GM19099 (cell line): Measurements from ENCODE around the gene LRRC30.

ENCODE experiments used
- POLR2A ChIP-seq: IDR thresholded peaks from 3 replicates; pipeline ENCODE4 v1.6.1; 2011; ENCODE audit warnings: low read depth; ENCODE audit not compliant: insufficient read length; ENCODE audit errors: extremely low read depth

LRRC30 gene

GRCh38 chr18:7233134-7233810 is 2.4 kb downstream of the LRRC30 start:
- no peak for TF ChIP-seq POLR2A

GRCh38 chr18:7234091-7234490 is 3.2 kb downstream of the LRRC30 start:
- no peak for TF ChIP-seq POLR2A

- no peak for TF ChIP-seq POLR2A
These were observed 4.1 kb downstream of the LRRC30 start for GRCh38 chr18:7234956-7235355.

GRCh38 chr18:7236072-7236471 is 5.2 kb downstream of the LRRC30 start:
- TF ChIP-seq POLR2A: no peak

- TF ChIP-seq POLR2A: no peak
These were observed 6.0 kb downstream of the LRRC30 start for GRCh38 chr18:7236933-7237332.

GRCh38 chr18:7237673-7238272 is 6.9 kb downstream of the LRRC30 start:
- TF ChIP-seq POLR2A: no peak

GRCh38 chr18:7242926-7243325 is 12.0 kb downstream of the LRRC30 start:
- TF ChIP-seq POLR2A: no peak

- no peak for TF ChIP-seq POLR2A
These were observed 18.0 kb downstream of the LRRC30 start for GRCh38 chr18:7248877-7249276.

GRCh38 chr18:7254163-7254562 is 23.3 kb downstream of the LRRC30 start:
- TF ChIP-seq POLR2A: no peak

- TF ChIP-seq POLR2A: no peak
These were observed 24.2 kb downstream of the LRRC30 start for GRCh38 chr18:7255054-7255453.

GRCh38 chr18:7255643-7256042 is 24.8 kb downstream of the LRRC30 start:
- no peak for TF ChIP-seq POLR2A

GRCh38 chr18:7256618-7257425 is 25.9 kb downstream of the LRRC30 start:
- no peak for TF ChIP-seq POLR2A

GRCh38 chr18:7257426-7257740 is 26.5 kb downstream of the LRRC30 start:
- no peak for TF ChIP-seq POLR2A

- no peak for TF ChIP-seq POLR2A
These were observed 28.6 kb downstream of the LRRC30 start for GRCh38 chr18:7259475-7259874.

- TF ChIP-seq POLR2A: no peak
These were observed 30.3 kb downstream of the LRRC30 start for GRCh38 chr18:7261199-7261598.

- no peak for TF ChIP-seq POLR2A
These were observed 37.1 kb downstream of the LRRC30 start for GRCh38 chr18:7267973-7268372.
